Measurements from ENCODE around the gene PXDC1.
A peak's percentile ranks its signal among the peaks of the same experiment; 100 is the strongest.
"Not testable (repeated sequence)": the region's sequence is repeated elsewhere in the genome, so short reads cannot be mapped to it uniquely, and the experiment has no call there.

Gene PXDC1

DNA sequence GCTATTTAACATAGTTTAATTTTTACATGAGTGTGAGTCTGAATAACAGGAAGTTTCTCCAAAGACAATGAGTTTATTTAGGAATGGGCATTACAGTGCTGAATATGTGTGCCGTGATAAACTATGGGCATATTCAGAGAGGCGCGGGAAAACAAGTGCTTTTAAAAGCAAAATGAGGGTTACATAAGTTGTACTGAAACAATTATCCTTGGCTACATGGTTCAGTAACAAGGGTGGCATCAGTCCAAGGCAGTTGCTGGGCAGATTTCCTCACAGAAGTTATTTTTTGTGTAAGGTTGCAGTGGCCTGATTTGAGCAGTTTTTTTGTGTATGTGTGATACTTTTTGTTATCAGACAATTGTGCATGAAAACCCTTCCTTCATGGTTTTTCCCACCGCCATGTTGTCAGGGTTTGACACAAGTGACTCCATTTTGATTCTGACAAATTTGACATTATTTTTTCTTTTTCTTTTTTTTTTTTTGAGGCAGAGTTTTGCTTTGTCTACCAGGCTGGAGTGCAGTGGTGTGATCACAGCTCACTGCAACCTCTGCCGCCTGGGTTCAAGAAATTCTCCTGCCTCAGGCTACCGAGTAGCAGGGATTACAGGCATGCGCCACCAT is 22.3 kb upstream of the PXDC1 start:
- Histone ChIP-seq H4K5ac (ENCODE audit: low read length) (no peak overlapping the region), H3K79me2 (ENCODE audit: control insufficient read depth, insufficient read depth, low read length) (no peaks in the 10 kb centered on the region), H2BK5ac (ENCODE audit: low read length) (no peak overlapping the region), H3K9ac (ENCODE audit: low read length) (no peak overlapping the region), H3K4ac (ENCODE audit: low read depth, low read length) (no peak overlapping the region), H3K4me1 (ENCODE audit: control insufficient read depth, low read depth, low read length) (peaks cover 2% of the 10 kb centered on the region), H3K27me3 (ENCODE audit: insufficient read depth, low read length, poor library complexity) (no peaks in the 10 kb centered on the region), H2AK5ac (ENCODE audit: low read length) (no peak overlapping the region), H2BK15ac (replicated peaks; ENCODE audit: low read depth) (no peak overlapping the region), H3K56ac (ENCODE audit: low read length) (no peak overlapping the region), H4K8ac (ENCODE audit: low read depth, low read length) (no peak overlapping the region), H3K36me3 (ENCODE audit: control insufficient read depth, insufficient read depth, low read length) (no peaks in the 10 kb centered on the region), H3K4me2 (ENCODE audit: low read length) (no peak overlapping the region), H3K18ac (ENCODE audit: low read length) (no peak overlapping the region), H3K79me1 (ENCODE audit: low read length) (no peaks in the 10 kb centered on the region), H3K23ac (ENCODE audit: low read length) (no peak overlapping the region), H3K27ac (ENCODE audit: low read depth, low read length) (no peak overlapping the region), H2BK120ac (ENCODE audit: low read depth, low read length) (no peak overlapping the region), H3K4me3 (ENCODE audit: low read length) (no peak overlapping the region)
- WGBS (ENCODE audit: extremely low coverage, insufficient coverage, low lambda C conversion rate) = no CpG with 5 or more reads among the region's 7 CpGs
- no peak for DNase-seq

DNA sequence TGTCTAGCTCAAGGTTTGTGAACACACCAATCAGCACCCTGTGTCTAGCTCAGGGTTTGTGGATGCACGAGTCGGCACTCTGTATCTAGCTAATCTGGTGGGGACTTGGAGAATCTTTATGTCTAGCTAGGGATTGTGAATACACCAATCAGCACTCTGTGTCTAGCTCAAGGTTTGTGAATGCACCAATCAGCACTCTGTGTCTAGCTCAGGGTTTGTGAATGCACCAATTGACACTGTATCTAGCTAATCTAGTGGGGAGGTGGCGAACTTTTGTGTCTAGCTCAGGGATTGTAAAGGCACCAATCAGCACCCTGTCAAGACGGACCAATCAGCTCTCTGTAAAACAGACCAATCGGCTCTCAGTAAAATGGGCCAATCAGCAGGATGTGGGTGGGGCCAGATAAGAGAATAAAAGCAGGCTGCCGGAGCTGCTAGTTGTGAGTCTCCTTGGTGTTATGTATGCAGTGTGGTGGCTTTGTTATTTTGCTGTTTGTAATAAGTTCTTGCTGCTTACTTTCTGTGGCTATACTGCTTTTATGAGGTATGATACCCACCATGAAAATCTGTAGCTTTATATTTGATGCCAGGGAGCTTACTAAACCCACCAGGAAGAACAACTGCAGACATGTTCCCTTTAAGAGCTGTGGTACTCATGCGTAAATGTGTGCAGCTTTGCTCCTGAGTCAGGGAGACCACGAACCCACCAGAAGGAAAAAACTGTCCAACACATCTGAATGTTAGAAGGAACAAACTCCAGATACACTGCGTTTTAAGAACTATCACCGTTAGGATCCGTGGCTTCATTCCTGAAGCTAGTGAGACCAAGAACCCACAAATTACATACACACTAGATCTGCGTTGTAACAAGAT is 20.9 kb upstream of the PXDC1 start:
- H2BK5ac ChIP-seq (ENCODE audit: low read length); H4K5ac ChIP-seq (ENCODE audit: low read length); H3K27ac ChIP-seq (ENCODE audit: low read depth, low read length); H3K79me2 ChIP-seq (ENCODE audit: control insufficient read depth, insufficient read depth, low read length); H3K4me2 ChIP-seq (ENCODE audit: low read length); H3K56ac ChIP-seq (ENCODE audit: low read length); H3K23ac ChIP-seq (ENCODE audit: low read length); H3K4me3 ChIP-seq (ENCODE audit: low read length); H2BK120ac ChIP-seq (ENCODE audit: low read depth, low read length); H3K18ac ChIP-seq (ENCODE audit: low read length); H3K27me3 ChIP-seq (ENCODE audit: insufficient read depth, low read length, poor library complexity); H3K79me1 ChIP-seq (ENCODE audit: low read length); DNase-seq; H3K4me1 ChIP-seq (ENCODE audit: control insufficient read depth, low read depth, low read length); H2AK5ac ChIP-seq (ENCODE audit: low read length); H4K8ac ChIP-seq (ENCODE audit: low read depth, low read length); H2BK15ac ChIP-seq (replicated peaks; ENCODE audit: low read depth); H3K36me3 ChIP-seq (ENCODE audit: control insufficient read depth, insufficient read depth, low read length); H3K9ac ChIP-seq (ENCODE audit: low read length); H3K4ac ChIP-seq (ENCODE audit: low read depth, low read length): not testable (repeated sequence)
- WGBS (ENCODE audit: extremely low coverage, insufficient coverage, low lambda C conversion rate) = no CpG with 5 or more reads among the region's 12 CpGs

DNA sequence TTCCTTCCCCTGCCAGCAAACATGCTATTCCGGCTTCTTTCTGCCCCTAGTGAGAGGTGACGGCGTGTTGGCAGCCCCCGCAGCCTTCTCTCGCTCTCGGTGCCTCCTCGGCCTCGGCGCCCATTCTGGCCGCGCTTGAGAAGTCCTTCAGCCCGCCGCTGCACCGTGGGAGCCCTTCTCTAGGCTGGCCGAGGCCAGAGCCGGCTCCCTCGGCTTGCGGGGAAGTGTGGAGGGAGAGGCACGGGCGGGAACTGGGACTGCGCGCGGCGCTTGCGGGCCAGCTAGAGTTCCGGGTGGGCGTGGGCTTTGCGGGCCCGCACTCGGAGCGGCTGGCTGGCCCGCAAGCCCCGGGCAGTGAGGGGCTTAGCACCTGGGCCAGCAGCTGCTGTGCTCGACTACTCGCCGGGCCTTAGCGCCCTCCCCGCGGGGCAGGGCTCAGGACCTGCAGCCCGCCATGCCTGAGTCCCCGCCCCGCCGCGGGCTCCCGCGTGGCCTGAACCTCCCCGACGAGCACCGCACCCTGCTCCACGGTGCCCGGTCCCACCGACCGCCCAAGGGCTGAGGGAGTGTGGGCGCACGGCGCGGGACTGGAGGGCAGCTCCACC is 20.0 kb upstream of the PXDC1 start:
- H2BK120ac ChIP-seq (ENCODE audit: low read depth, low read length) = no peak overlapping the region
- no peak overlapping the region for H4K5ac ChIP-seq (ENCODE audit: low read length)
- no peak overlapping the region for H2BK15ac ChIP-seq (replicated peaks; ENCODE audit: low read depth)
- H3K4me2 ChIP-seq (ENCODE audit: low read length) = no peak overlapping the region
- peaks cover 2% of the 10 kb centered on the region for H3K4me1 ChIP-seq (ENCODE audit: control insufficient read depth, low read depth, low read length)
- H3K36me3 ChIP-seq (ENCODE audit: control insufficient read depth, insufficient read depth, low read length) = no peaks in the 10 kb centered on the region
- no peak overlapping the region for H3K23ac ChIP-seq (ENCODE audit: low read length)
- H3K27me3 ChIP-seq (ENCODE audit: insufficient read depth, low read length, poor library complexity) = no peaks in the 10 kb centered on the region
- H3K9ac ChIP-seq (ENCODE audit: low read length) = no peak overlapping the region
- H4K8ac ChIP-seq (ENCODE audit: low read depth, low read length) = no peak overlapping the region
- H3K79me1 ChIP-seq (ENCODE audit: low read length) = no peaks in the 10 kb centered on the region
- H3K18ac ChIP-seq (ENCODE audit: low read length) = no peak overlapping the region
- no peak for DNase-seq
- H3K4me3 ChIP-seq (ENCODE audit: low read length) = no peak overlapping the region
- H3K79me2 ChIP-seq (ENCODE audit: control insufficient read depth, insufficient read depth, low read length) = no peaks in the 10 kb centered on the region
- no peak overlapping the region for H3K4ac ChIP-seq (ENCODE audit: low read depth, low read length)
- WGBS (ENCODE audit: extremely low coverage, insufficient coverage, low lambda C conversion rate) = no CpG with 5 or more reads among the region's 57 CpGs
- no peak overlapping the region for H2AK5ac ChIP-seq (ENCODE audit: low read length)
- H3K56ac ChIP-seq (ENCODE audit: low read length) = peak overlapping the region; percentile 7
- no peak overlapping the region for H2BK5ac ChIP-seq (ENCODE audit: low read length)
- no peak overlapping the region for H3K27ac ChIP-seq (ENCODE audit: low read depth, low read length)

DNA sequence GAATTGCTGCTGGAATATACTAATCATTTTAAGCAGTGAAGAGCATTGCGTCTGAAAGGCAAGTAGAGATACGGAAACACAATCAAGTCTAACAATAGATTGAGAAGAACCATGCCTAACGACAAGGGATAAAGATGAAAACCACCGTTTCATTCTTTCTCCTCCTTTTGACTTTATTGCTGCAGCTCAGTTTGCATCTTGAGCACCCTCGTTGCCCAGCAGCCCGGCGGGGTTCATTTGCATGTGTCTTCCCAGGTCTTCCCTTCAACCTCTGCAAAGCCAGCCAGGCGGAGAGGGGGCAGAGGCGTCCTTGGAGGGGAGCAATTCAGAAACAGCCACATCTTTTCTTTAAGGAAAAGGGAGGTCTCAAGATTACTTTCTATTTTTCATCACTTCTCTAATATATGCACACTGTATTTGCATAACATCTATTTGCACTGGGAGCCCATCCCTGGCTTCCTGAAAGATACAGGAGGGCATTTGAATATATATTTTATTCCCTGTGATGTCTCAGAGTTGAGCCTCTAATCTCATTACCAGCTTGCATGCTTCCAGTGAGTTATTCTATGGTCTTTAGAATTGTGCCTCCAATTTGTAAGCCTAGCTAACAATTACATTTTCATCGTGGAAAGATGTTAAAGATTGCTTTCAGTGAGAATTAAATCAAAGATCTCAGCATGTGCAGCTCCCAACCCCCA is 18.7 kb upstream of the PXDC1 start:
- no peak overlapping the region for H3K4me2 ChIP-seq (ENCODE audit: low read length)
- H4K8ac ChIP-seq (ENCODE audit: low read depth, low read length) = no peak overlapping the region
- WGBS (ENCODE audit: extremely low coverage, insufficient coverage, low lambda C conversion rate) = no CpG with 5 or more reads among the region's 10 CpGs
- peaks cover 2% of the 10 kb centered on the region for H3K4me1 ChIP-seq (ENCODE audit: control insufficient read depth, low read depth, low read length)
- no peaks in the 10 kb centered on the region for H3K36me3 ChIP-seq (ENCODE audit: control insufficient read depth, insufficient read depth, low read length)
- H3K27ac ChIP-seq (ENCODE audit: low read depth, low read length) = no peak overlapping the region
- no peaks in the 10 kb centered on the region for H3K79me2 ChIP-seq (ENCODE audit: control insufficient read depth, insufficient read depth, low read length)
- no peak overlapping the region for H2BK15ac ChIP-seq (replicated peaks; ENCODE audit: low read depth)
- no peak for DNase-seq
- H2BK5ac ChIP-seq (ENCODE audit: low read length) = no peak overlapping the region
- H3K4ac ChIP-seq (ENCODE audit: low read depth, low read length) = no peak overlapping the region
- H3K56ac ChIP-seq (ENCODE audit: low read length) = no peak overlapping the region
- H3K4me3 ChIP-seq (ENCODE audit: low read length) = no peak overlapping the region
- no peak overlapping the region for H3K23ac ChIP-seq (ENCODE audit: low read length)
- no peak overlapping the region for H4K5ac ChIP-seq (ENCODE audit: low read length)
- no peaks in the 10 kb centered on the region for H3K79me1 ChIP-seq (ENCODE audit: low read length)
- H2BK120ac ChIP-seq (ENCODE audit: low read depth, low read length) = no peak overlapping the region
- no peak overlapping the region for H2AK5ac ChIP-seq (ENCODE audit: low read length)
- no peak overlapping the region for H3K9ac ChIP-seq (ENCODE audit: low read length)
- no peak overlapping the region for H3K18ac ChIP-seq (ENCODE audit: low read length)
- H3K27me3 ChIP-seq (ENCODE audit: insufficient read depth, low read length, poor library complexity) = no peaks in the 10 kb centered on the region

DNA sequence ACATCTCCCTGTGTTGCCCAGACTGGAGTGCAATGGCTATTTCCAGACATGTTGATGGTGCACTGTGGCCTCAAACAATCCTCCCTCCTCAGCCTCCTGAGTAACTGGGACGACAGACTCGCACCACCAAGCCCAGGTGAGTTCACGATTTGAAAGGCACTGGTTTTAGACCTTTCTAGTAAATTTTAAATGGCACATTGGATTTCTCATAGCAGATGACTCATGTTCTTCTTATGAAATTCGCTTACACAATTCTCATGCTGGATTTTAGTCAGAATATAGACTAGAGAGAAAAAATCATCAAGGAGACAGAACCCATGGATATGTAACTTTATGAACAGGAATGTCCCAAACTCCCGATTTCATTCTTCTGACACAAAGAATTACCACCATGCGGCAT is 18.1 kb upstream of the PXDC1 start:
- no peak overlapping the region for H3K27ac ChIP-seq (ENCODE audit: low read depth, low read length)

More for the DNA sequence above, 18.1 kb upstream of the PXDC1 start:
- no peak overlapping the region for H2BK15ac ChIP-seq (replicated peaks; ENCODE audit: low read depth)
- no peak overlapping the region for H3K23ac ChIP-seq (ENCODE audit: low read length)
- no peak overlapping the region for H2BK5ac ChIP-seq (ENCODE audit: low read length)
- peaks cover 2% of the 10 kb centered on the region for H3K4me1 ChIP-seq (ENCODE audit: control insufficient read depth, low read depth, low read length)
- no peak overlapping the region for H3K4me2 ChIP-seq (ENCODE audit: low read length)
- no peak overlapping the region for H4K5ac ChIP-seq (ENCODE audit: low read length)
- H3K4me3 ChIP-seq (ENCODE audit: low read length) = no peak overlapping the region
- no peak overlapping the region for H3K9ac ChIP-seq (ENCODE audit: low read length)
- H3K56ac ChIP-seq (ENCODE audit: low read length) = no peak overlapping the region
- H3K79me1 ChIP-seq (ENCODE audit: low read length) = no peaks in the 10 kb centered on the region
- no peaks in the 10 kb centered on the region for H3K79me2 ChIP-seq (ENCODE audit: control insufficient read depth, insufficient read depth, low read length)
- DNase-seq = no peak
- H3K18ac ChIP-seq (ENCODE audit: low read length) = no peak overlapping the region
- no CpG with 5 or more reads among the region's 6 CpGs for WGBS (ENCODE audit: extremely low coverage, insufficient coverage, low lambda C conversion rate)
- no peaks in the 10 kb centered on the region for H3K36me3 ChIP-seq (ENCODE audit: control insufficient read depth, insufficient read depth, low read length)
- no peak overlapping the region for H3K4ac ChIP-seq (ENCODE audit: low read depth, low read length)
- H2AK5ac ChIP-seq (ENCODE audit: low read length) = no peak overlapping the region
- no peak overlapping the region for H2BK120ac ChIP-seq (ENCODE audit: low read depth, low read length)
- H4K8ac ChIP-seq (ENCODE audit: low read depth, low read length) = no peak overlapping the region
- H3K27me3 ChIP-seq (ENCODE audit: insufficient read depth, low read length, poor library complexity) = no peaks in the 10 kb centered on the region

Data from mesendoderm (in vitro differentiated cells).